ENCODE data around the gene RCBTB2.

Gene RCBTB2

DNA sequence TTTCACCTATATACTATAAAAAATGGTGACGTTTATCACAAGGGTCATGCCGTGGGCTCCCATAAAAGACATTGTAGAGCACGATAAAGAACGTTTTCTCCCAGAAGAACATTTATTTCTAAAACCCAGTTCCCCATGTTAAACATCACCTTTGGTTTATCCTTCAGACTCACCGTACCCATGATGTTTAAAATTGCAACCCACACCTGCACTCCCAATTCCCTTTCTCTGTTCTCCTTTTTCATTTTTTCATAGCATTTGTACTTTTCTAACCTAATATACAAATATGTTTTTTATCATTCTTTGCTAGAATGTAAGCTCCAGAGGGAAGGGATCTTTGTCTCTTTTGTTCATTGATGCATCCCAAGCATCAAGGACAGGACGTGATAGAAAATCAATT lies 2.0 kb downstream of the RCBTB2 start:
- H3K4me3 ChIP-seq (ENCODE audit: low read length): no peak overlapping the region
- DNase-seq (ENCODE audit: low read depth): no peak
- TF ChIP-seq CTCF (IDR thresholded peaks at IDR 0.05; ENCODE audit: insufficient read depth, low read depth, low read length, missing control alignments): no peak

DNA sequence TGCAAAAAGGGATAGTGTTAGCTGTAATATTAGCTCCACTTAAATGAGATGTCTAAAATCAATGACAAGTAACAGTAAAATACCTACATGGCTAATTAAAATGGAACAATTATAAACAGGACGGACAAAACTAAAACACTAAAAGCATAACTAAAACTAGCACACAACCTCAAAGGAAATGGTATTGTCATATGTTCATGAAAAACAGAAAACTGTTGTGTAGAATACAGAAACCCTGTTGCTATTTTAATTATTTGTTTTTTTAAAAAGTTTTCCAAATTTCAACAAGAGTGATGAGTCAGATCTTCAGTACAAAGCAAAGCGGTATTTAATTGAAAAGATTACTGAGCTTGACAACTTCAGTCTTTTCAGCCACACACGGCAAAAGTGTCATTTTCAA lies 4.2 kb downstream of the RCBTB2 start:
- TF ChIP-seq CTCF (IDR thresholded peaks at IDR 0.05; ENCODE audit: insufficient read depth, low read depth, low read length, missing control alignments): no peak
- H3K4me3 ChIP-seq (ENCODE audit: low read length): no peak overlapping the region
- no peak for DNase-seq (ENCODE audit: low read depth)

GRCh38 chr13:48527955-48528354 lies 4.9 kb downstream of the RCBTB2 start:
- no peak overlapping the region for H3K4me3 ChIP-seq (ENCODE audit: low read length)
- TF ChIP-seq CTCF (IDR thresholded peaks at IDR 0.05; ENCODE audit: insufficient read depth, low read depth, low read length, missing control alignments): no peak
- DNase-seq (ENCODE audit: low read depth): no peak

GRCh38 chr13:48526286-48526685 lies 6.6 kb downstream of the RCBTB2 start:
- H3K4me3 ChIP-seq (ENCODE audit: low read length): no peak overlapping the region
- no peak for DNase-seq (ENCODE audit: low read depth)
- no peak for TF ChIP-seq CTCF (IDR thresholded peaks at IDR 0.05; ENCODE audit: insufficient read depth, low read depth, low read length, missing control alignments)

DNA sequence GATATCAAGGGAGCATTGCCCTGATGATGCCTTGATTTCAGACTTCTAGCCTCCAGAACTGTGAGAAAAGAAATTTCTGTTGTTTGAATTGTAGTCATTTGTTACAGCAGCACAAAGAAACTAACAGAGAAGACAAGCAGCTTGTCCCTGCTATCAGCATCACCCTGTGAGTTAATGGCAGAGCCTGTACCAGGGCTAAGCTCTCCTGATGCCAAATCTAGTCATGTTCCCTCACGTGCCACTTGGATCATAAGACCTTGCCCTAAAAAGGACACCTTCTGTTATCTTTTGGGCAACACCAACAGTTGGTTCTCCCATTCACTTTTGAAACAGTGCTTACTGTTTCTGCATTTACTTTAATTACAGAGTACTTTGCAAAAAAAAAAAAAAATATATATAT lies 14.8 kb downstream of the RCBTB2 start:
- TF ChIP-seq CTCF (IDR thresholded peaks at IDR 0.05; ENCODE audit: insufficient read depth, low read depth, low read length, missing control alignments): no peak
- H3K4me3 ChIP-seq (ENCODE audit: low read length): no peak overlapping the region
- DNase-seq (ENCODE audit: low read depth): no peak

- H3K4me3 ChIP-seq (ENCODE audit: low read length): no peak overlapping the region
- TF ChIP-seq CTCF (IDR thresholded peaks at IDR 0.05; ENCODE audit: insufficient read depth, low read depth, low read length, missing control alignments): no peak
Measured at GRCh38 chr13:48515732-48516131, 17.1 kb downstream of the RCBTB2 start.

DNA sequence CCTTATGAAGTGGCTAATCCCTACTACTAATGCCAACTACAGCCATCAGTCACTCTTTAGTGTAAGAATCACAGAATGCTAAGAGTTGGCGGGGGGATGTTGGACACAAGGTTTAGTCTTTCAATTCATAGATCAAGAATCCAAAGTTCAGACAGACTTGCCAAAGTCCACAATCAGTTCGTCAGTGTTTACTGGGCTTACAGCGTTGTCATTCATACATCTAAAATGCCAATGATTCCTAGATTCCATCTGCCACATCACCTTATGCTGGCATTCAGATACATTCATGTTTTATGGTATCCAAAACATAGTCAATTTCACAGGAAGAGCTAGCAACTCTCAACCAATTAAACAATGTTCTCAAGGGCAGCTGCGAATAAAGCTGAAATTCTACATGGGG lies 18.1 kb downstream of the RCBTB2 start:
- no peak overlapping the region for H3K4me3 ChIP-seq (ENCODE audit: low read length)
- TF ChIP-seq CTCF (IDR thresholded peaks at IDR 0.05; ENCODE audit: insufficient read depth, low read depth, low read length, missing control alignments): no peak
- no peak for DNase-seq (ENCODE audit: low read depth)

More at GRCh38 chr13:48515732-48516131, 17.1 kb downstream of the RCBTB2 start:
- DNase-seq (ENCODE audit: low read depth): no peak

All from epithelial cell of esophagus (primary cell).